Measurements from ENCODE around the gene BNIP3.

BNIP3 gene

DNA sequence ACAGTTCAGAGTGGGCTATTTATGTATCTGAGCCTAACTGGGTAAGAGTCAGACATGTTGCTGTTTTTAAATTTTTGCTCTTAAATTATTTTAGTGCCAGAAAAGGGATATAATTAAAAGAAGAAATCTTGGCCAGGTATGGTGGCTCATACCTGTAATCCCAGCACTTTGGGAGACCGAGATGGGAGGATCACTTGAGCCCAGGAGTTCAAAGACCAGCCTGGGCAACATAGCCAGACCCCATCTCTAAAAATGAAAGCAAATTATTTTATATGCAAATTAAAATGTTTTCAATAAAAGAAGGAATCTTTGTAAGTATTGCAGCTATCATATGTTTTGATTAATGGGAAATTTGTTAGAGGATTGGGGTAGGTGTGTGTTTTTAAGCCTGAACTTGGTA lies 39.3 kb downstream of the BNIP3 start:
- no peak overlapping the region for H3K9ac ChIP-seq
- H3K4me3 ChIP-seq (ENCODE audit: low read depth, low read length): no peak overlapping the region
- H2AFZ ChIP-seq: no peak overlapping the region
- TF ChIP-seq CTCF (IDR thresholded peaks at IDR 0.05): no peak
- H3K27ac ChIP-seq: no peak overlapping the region
- H3K79me2 ChIP-seq: peaks cover 4% of the 10 kb centered on the region
- no peaks in the 10 kb centered on the region for H3K27me3 ChIP-seq (ENCODE audit: control insufficient read depth, insufficient read depth, low read length)
- no peaks in the 10 kb centered on the region for H3K4me1 ChIP-seq
- H3K9me3 ChIP-seq (ENCODE audit: control insufficient read depth, low read length): no peaks in the 10 kb centered on the region
- no peak overlapping the region for H3K4me2 ChIP-seq (ENCODE audit: low read length)
- H3K36me3 ChIP-seq (ENCODE audit: control insufficient read depth, insufficient read depth, low read length): no peaks in the 10 kb centered on the region

DNA sequence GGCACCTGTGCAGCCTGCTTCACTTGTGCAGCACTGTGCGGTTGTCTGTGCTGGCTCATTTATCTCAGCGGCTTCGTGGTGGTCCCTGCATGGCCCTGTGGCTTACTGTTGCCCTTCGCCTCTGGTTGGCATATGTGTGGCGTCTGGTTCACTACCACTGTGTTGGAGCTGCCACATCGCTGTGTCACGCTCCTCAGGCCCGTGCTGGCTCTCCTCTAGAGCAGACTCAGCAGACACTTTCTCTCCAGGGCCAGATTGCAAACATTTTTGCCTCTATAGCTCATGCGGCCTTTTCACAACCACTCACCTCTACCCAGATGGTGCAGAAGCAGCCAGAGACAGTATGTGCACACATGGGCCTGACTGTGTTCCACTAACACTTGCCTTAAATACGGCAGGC lies 43.0 kb downstream of the BNIP3 start:
- H3K27ac ChIP-seq: no peak overlapping the region
- no peak overlapping the region for H3K4me2 ChIP-seq (ENCODE audit: low read length)
- H3K4me3 ChIP-seq (ENCODE audit: low read depth, low read length): no peak overlapping the region
- H3K79me2 ChIP-seq: peaks cover 7% of the 10 kb centered on the region
- no peaks in the 10 kb centered on the region for H3K9me3 ChIP-seq (ENCODE audit: control insufficient read depth, low read length)
- no peaks in the 10 kb centered on the region for H3K4me1 ChIP-seq
- no peaks in the 10 kb centered on the region for H3K36me3 ChIP-seq (ENCODE audit: control insufficient read depth, insufficient read depth, low read length)
- TF ChIP-seq CTCF (IDR thresholded peaks at IDR 0.05): no peak
- H3K9ac ChIP-seq: no peak overlapping the region
- H3K27me3 ChIP-seq (ENCODE audit: control insufficient read depth, insufficient read depth, low read length): no peaks in the 10 kb centered on the region
- no peak overlapping the region for H2AFZ ChIP-seq

DNA sequence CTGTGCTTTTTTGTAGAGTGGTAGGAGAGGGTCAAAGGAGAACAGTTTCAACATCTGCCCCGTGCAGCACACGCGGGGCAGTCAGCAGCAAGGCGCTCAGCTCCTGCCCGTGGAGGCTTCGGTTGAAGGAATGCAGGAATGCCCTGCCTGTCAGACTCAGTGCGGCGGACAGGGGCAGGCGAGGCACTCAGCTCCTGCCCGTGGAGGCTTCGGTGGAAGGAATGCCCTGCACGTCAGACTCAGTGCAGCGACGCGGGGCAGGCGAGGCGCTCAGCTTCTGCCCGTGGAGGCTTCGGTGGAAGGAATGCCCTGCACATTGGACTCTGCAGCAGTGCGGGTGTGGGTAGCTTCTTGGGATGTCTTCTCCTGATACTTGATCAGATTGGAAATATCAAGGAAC lies 43.9 kb downstream of the BNIP3 start:
- no peaks in the 10 kb centered on the region for H3K4me1 ChIP-seq
- no peak overlapping the region for H3K4me2 ChIP-seq (ENCODE audit: low read length)
- H2AFZ ChIP-seq: no peak overlapping the region
- H3K79me2 ChIP-seq: peaks cover 7% of the 10 kb centered on the region
- TF ChIP-seq CTCF (IDR thresholded peaks at IDR 0.05): no peak
- no peaks in the 10 kb centered on the region for H3K27me3 ChIP-seq (ENCODE audit: control insufficient read depth, insufficient read depth, low read length)
- H3K9me3 ChIP-seq (ENCODE audit: control insufficient read depth, low read length): no peaks in the 10 kb centered on the region
- no peak overlapping the region for H3K4me3 ChIP-seq (ENCODE audit: low read depth, low read length)
- H3K36me3 ChIP-seq (ENCODE audit: control insufficient read depth, insufficient read depth, low read length): no peaks in the 10 kb centered on the region
- H3K9ac ChIP-seq: no peak overlapping the region
- no peak overlapping the region for H3K27ac ChIP-seq

DNA sequence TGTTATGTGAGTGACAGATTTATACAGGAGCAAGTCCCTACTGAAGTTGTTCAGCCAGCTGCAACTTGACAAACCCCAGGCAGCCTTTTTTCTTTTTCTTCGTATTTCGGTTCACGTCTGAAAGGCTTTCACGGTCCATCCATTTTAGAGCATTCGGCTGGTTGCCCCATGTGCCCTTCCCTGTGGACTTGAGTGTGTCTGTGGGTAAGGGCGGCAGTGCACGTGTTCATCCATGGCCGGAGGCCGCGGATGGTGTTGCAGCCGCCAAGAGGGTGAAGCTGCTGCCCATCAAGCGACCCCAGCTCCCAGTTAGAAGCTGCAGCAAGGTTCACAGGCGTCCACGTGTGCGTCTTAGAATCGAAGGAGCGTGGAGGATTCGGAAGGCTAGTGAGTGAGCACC lies 45.0 kb downstream of the BNIP3 start:
- Histone ChIP-seq H3K79me2 (peaks cover 12% of the 10 kb centered on the region), H3K4me3 (ENCODE audit: low read depth, low read length) (no peak overlapping the region), H3K27me3 (ENCODE audit: control insufficient read depth, insufficient read depth, low read length) (no peaks in the 10 kb centered on the region), H3K9me3 (ENCODE audit: control insufficient read depth, low read length) (no peaks in the 10 kb centered on the region), H2AFZ (no peak overlapping the region), H3K4me2 (ENCODE audit: low read length) (no peak overlapping the region), H3K9ac (no peak overlapping the region), H3K27ac (no peak overlapping the region), H3K4me1 (no peaks in the 10 kb centered on the region), H3K36me3 (ENCODE audit: control insufficient read depth, insufficient read depth, low read length) (no peaks in the 10 kb centered on the region)
- no peak for TF ChIP-seq CTCF (IDR thresholded peaks at IDR 0.05)

DNA sequence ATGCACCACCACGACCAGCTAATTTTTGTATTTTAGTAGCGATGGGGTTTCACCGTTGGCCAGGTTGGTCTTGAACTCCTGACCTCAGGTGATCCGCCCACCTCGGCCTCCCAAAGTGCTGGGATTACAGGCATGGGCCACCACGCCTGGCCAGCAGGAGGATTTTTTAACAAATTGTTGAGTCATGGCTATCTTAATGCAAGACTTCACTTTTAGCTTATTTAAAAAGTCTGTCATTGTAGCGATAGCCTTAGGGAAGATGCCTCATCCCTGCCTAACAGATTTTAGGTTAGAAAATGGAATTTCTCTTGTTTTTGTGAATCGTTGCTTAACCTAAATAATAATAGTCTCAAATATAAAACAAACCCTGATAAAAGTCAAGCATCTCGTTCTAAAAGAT lies 45.4 kb downstream of the BNIP3 start:
- Histone ChIP-seq H3K79me2 (peaks cover 16% of the 10 kb centered on the region), H3K9ac (no peak overlapping the region), H3K4me3 (ENCODE audit: low read depth, low read length) (no peak overlapping the region), H3K36me3 (ENCODE audit: control insufficient read depth, insufficient read depth, low read length) (no peaks in the 10 kb centered on the region), H3K27ac (no peak overlapping the region), H3K4me1 (peaks cover 4% of the 10 kb centered on the region), H3K27me3 (ENCODE audit: control insufficient read depth, insufficient read depth, low read length) (no peaks in the 10 kb centered on the region), H3K4me2 (ENCODE audit: low read length) (no peak overlapping the region), H2AFZ (no peak overlapping the region), H3K9me3 (ENCODE audit: control insufficient read depth, low read length) (no peaks in the 10 kb centered on the region)
- no peak for TF ChIP-seq CTCF (IDR thresholded peaks at IDR 0.05)

Measured in parathyroid adenoma (tissue), 2 donors.